Esophagus squamous epithelium (tissue), 5 donors: ENCODE data around the gene DOCK11. TPM values are rescaled to one million over a fixed set of nuclear protein-coding genes. Genes with fewer than 3 reads are reported as not detected.
"Not testable (repeated sequence)": the region's sequence is repeated elsewhere in the genome, so short reads cannot be mapped to it uniquely, and the experiment has no call there.

ENCODE experiments used
- DNase-seq: peaks from one replicate; lab custom pipeline; 2025; lab: John Stamatoyannopoulos, UW
- H3K27ac ChIP-seq, 4 donors: fragments of 200-600 bp; sonication (generic); one replicate each; pipeline ENCODE4 v1.5.1; 2016 to 2019; ENCODE audit warnings: mild to moderate bottlenecking in 1 of 4
- H3K27me3 ChIP-seq, 4 donors: fragments of 200-600 bp; sonication (generic); 1 replicate in 3 of 4; 2 replicates in 1 of 4; pipeline versions ENCODE4 v1.5.1 to v1.6.0; 2017 to 2021; ENCODE audit warnings: antibody characterized with exemption in 1 of 4
- H3K36me3 ChIP-seq, 3 donors: fragments of 200-600 bp; sonication (generic); one replicate each; pipeline ENCODE4 v1.5.1; 2016 to 2019
- H3K4me1 ChIP-seq, 3 donors: fragments of 200-600 bp; sonication (generic); one replicate each; pipeline ENCODE4 v1.5.1; 2017 to 2019
- H3K4me3 ChIP-seq, 4 donors: fragments of 200-600 bp; sonication (generic); 1 replicate in 3 of 4; 2 replicates in 1 of 4; pipeline ENCODE4 v1.5.1; 2016 to 2019; ENCODE audit warnings: mild to moderate bottlenecking in 2 of 4, moderate library complexity in 1 of 4
- H3K9me3 ChIP-seq, 3 donors: fragments of 200-600 bp; sonication (generic); one replicate each; pipeline ENCODE4 v1.5.1; 2016 to 2019
- CTCF ChIP-seq, 6 experiments: fragments of 450-650 bp in 4 of 6; fragments of 200-600 bp in 2 of 6; sonication (generic) in 2 of 6; IDR thresholded peaks; one replicate each; pipeline ENCODE4 v1.5.1; 2016 to 2019; ENCODE audit warnings: antibody characterized with exemption in 6 of 6, mild to moderate bottlenecking in 4 of 6, moderate library complexity in 4 of 6
- POLR2A ChIP-seq, 4 donors: fragments of 450-650 bp; IDR thresholded peaks; one replicate each; pipeline ENCODE4 v1.6.1; 2017; ENCODE audit warnings: antibody characterized with exemption in 4 of 4, mild to moderate bottlenecking in 4 of 4, moderate library complexity in 3 of 4
- WGBS, 2 donors: methylation state at CpG; one replicate each; pipeline ENCODE4 v1.1.5; 2018; 5-methylcytosine and 5-hydroxymethylcytosine counted together
- intact Hi-C: fragments of 100-400 bp; cut with DNase I; formaldehyde crosslinking; loops from one replicate; pipeline ENCODE4 v1.15.0; 2022
- total RNA-seq, 4 donors: library from RNA; depleted of rRNA; stranded (reverse); fragments of >200 nt; gene quantifications; one replicate each; pipeline ENCODE4 v1.1.0, GENCODE V29; 2016
- donor health status: DM: yes; HTN: yes; CAD: no.

DOCK11 gene
- total RNA-seq, 4 donors from 2014 or later: 1.1 to 16.4 (median 11.0) TPM

GRCh38 chrX:118579417-118579816 is 83.8 kb downstream of the DOCK11 start:
- Histone ChIP-seq H3K27ac (no peak overlapping the region), H3K9me3 (no peaks in the 10 kb centered on the region), H3K27me3 (no peaks in the 10 kb centered on the region), H3K4me3 (no peak overlapping the region), H3K36me3 (peaks cover 0 to 4% (median 0%) of the 10 kb centered on the region in 3 donors), H3K4me1 (no peaks in the 10 kb centered on the region)
- DNase-seq: no peak
- WGBS, 2 donors: 32 to 38% methylated on average over 1 of the region's 1 CpG
- intact Hi-C loops: no loop called here
- TF ChIP-seq POLR2A (IDR thresholded peaks at IDR 0.05): no peak

GRCh38 chrX:118582926-118583325 is 87.3 kb downstream of the DOCK11 start:
- 93 to 94% methylated on average over 3 of the region's 3 CpGs for WGBS, 2 donors
- H3K9me3 ChIP-seq, intact Hi-C loops: not testable (repeated sequence)

GRCh38 chrX:118583781-118584180 is 88.2 kb downstream of the DOCK11 start:
- H3K27me3 ChIP-seq: no peaks in the 10 kb centered on the region
- H3K4me3 ChIP-seq: no peak overlapping the region
- intact Hi-C loops: no loop called here
- H3K4me1 ChIP-seq: no peaks in the 10 kb centered on the region
- no peaks in the 10 kb centered on the region for H3K36me3 ChIP-seq
- DNase-seq: no peak
- H3K9me3 ChIP-seq: no peaks in the 10 kb centered on the region
- WGBS, 2 donors: 89 to 99% methylated on average over 4 of the region's 4 CpGs
- H3K27ac ChIP-seq: no peak overlapping the region
- TF ChIP-seq POLR2A (IDR thresholded peaks at IDR 0.05): no peak
- TF ChIP-seq CTCF (IDR thresholded peaks at IDR 0.05): no peak

More at GRCh38 chrX:118582926-118583325, 87.3 kb downstream of the DOCK11 start:
- not testable (repeated sequence) for H3K27me3 ChIP-seq, DNase-seq, H3K4me1 ChIP-seq, H3K36me3 ChIP-seq, H3K4me3 ChIP-seq, H3K27ac ChIP-seq

- Histone ChIP-seq H3K4me1 (no peaks in the 10 kb centered on the region), H3K27ac (no peak overlapping the region), H3K36me3 (peaks cover 0 to 13% (median 0%) of the 10 kb centered on the region in 3 donors), H3K9me3 (no peaks in the 10 kb centered on the region), H3K4me3 (no peak overlapping the region), H3K27me3 (no peaks in the 10 kb centered on the region)
- WGBS, 2 donors: 89 to 92% methylated on average over 3 of the region's 3 CpGs
- TF ChIP-seq CTCF (IDR thresholded peaks at IDR 0.05): no peak
- TF ChIP-seq POLR2A (IDR thresholded peaks at IDR 0.05): no peak
- intact Hi-C loops: no loop called here
- no peak for DNase-seq
Measured at GRCh38 chrX:118585296-118585695, 89.7 kb downstream of the DOCK11 start.

GRCh38 chrX:118586206-118586605 is 90.6 kb downstream of the DOCK11 start:
- H3K27ac ChIP-seq, H3K4me3 ChIP-seq, intact Hi-C loops, H3K9me3 ChIP-seq, DNase-seq, H3K4me1 ChIP-seq, H3K27me3 ChIP-seq: not testable (repeated sequence)
- WGBS, 2 donors: 81 to 82% methylated on average over 6 to 7 of the region's 7 CpGs
- peaks cover 0 to 13% (median 0%) of the 10 kb centered on the region in 3 donors for H3K36me3 ChIP-seq

- 46 to 88% methylated on average over 3 of the region's 3 CpGs for WGBS, 2 donors
- H3K4me1 ChIP-seq: no peaks in the 10 kb centered on the region
Measured at GRCh38 chrX:118588715-118589114, 93.1 kb downstream of the DOCK11 start.

More at GRCh38 chrX:118588715-118589114, 93.1 kb downstream of the DOCK11 start:
- DNase-seq: no peak
- intact Hi-C loops: no loop called here
- TF ChIP-seq CTCF (IDR thresholded peaks at IDR 0.05): no peak
- no peak for TF ChIP-seq POLR2A (IDR thresholded peaks at IDR 0.05)
- no peaks in the 10 kb centered on the region for H3K9me3 ChIP-seq
- no peaks in the 10 kb centered on the region for H3K27me3 ChIP-seq
- H3K27ac ChIP-seq: no peak overlapping the region
- H3K36me3 ChIP-seq: peaks cover 0 to 13% (median 0%) of the 10 kb centered on the region in 3 donors
- H3K4me3 ChIP-seq: no peak overlapping the region
